HEK293 (cell line): ENCODE results near the gene CHERP.

Experiments used
- CTCF ChIA-PET: fragments of 350-600 bp; formaldehyde crosslinking; extraction: SDS; loops from one replicate; lab custom pipeline; 2021; ENCODE audit warnings: antibody characterized with exemption; lab: Yijun Ruan, JAX
- POLR2A ChIA-PET: fragments of 300-600 bp; formaldehyde crosslinking; extraction: SDS; loops from one replicate; lab custom pipeline; 2020; ENCODE audit warnings: antibody characterized with exemption, inconsistent platforms; lab: Yijun Ruan, JAX
- H3K27ac ChIP-seq: fragments of 200-500 bp; sonication (Bioruptor generic); 2 replicates; pipeline ENCODE4 v1.5.1; 2014; ENCODE audit warnings: low read depth, low read length, control low read depth, inconsistent platforms; ENCODE audit errors: extremely low read depth
- H3K36me3 ChIP-seq, 2 experiments: fragments of 200-500 bp in 1 of 2; sonication (Bioruptor generic) in 1 of 2; 1 replicate in 1 of 2; 2 replicates in 1 of 2; pipeline ENCODE4 v1.5.1; 2014 to 2017; ENCODE audit warnings: inconsistent platforms in 2 of 2, low read length in 2 of 2; ENCODE audit not compliant: control insufficient read depth in 2 of 2, insufficient read depth in 1 of 2
- H3K4me1 ChIP-seq: fragments of 200-500 bp; sonication (Bioruptor generic); 2 replicates; pipeline ENCODE4 v1.5.1; 2014; ENCODE audit warnings: mild to moderate bottlenecking, low read length, inconsistent platforms; ENCODE audit not compliant: control insufficient read depth, insufficient read depth
- H3K4me3 ChIP-seq: 2 replicates; pipeline ENCODE4 v1.5.1; 2011; ENCODE audit warnings: low read depth, mild to moderate bottlenecking, control low read depth, low read length, moderate library complexity
- H3K9me3 ChIP-seq: fragments of 200-500 bp; sonication (Bioruptor generic); 2 replicates; pipeline ENCODE4 v1.5.1; 2014; ENCODE audit warnings: low read depth, low read length, inconsistent platforms; ENCODE audit not compliant: control insufficient read depth, insufficient read depth
- BCL11B ChIP-seq: fragments of 450-650 bp; formaldehyde crosslinking; IDR thresholded peaks from 2 replicates; pipeline ENCODE4 v1.5.1; 2016; ENCODE audit warnings: low read depth, missing biosample characterization, missing genetic modification characterization
- INSM2 ChIP-seq: fragments of 450-650 bp; formaldehyde crosslinking; IDR thresholded peaks from 2 replicates; pipeline ENCODE4 v1.5.1; 2016; ENCODE audit warnings: missing biosample characterization, missing genetic modification characterization
- KLF17 ChIP-seq: fragments of 450-650 bp; formaldehyde crosslinking; IDR thresholded peaks from 2 replicates; pipeline ENCODE4 v1.5.1; 2016; ENCODE audit warnings: missing biosample characterization, missing genetic modification characterization
- SCRT2 ChIP-seq: fragments of 450-650 bp; formaldehyde crosslinking; IDR thresholded peaks from 2 replicates; pipeline ENCODE4 v1.5.1; 2016; ENCODE audit warnings: missing biosample characterization, missing genetic modification characterization
- WT1 ChIP-seq: fragments of 450-650 bp; formaldehyde crosslinking; IDR thresholded peaks from 2 replicates; pipeline ENCODE4 v1.5.1; 2016; ENCODE audit warnings: missing biosample characterization, missing genetic modification characterization
- ZBTB6 ChIP-seq: fragments of 450-650 bp; formaldehyde crosslinking; IDR thresholded peaks from 2 replicates; pipeline ENCODE4 v1.5.1; 2017; ENCODE audit warnings: missing biosample characterization, missing genetic modification characterization
- ZFHX2 ChIP-seq: fragments of 450-650 bp; formaldehyde crosslinking; conservative IDR thresholded peaks from 2 replicates; pipeline ENCODE4 v1.5.1; 2016; ENCODE audit warnings: missing biosample characterization, missing genetic modification characterization
- ZFP41 ChIP-seq: fragments of 450-650 bp; formaldehyde crosslinking; IDR thresholded peaks from 2 replicates; pipeline ENCODE4 v1.5.1; 2016; ENCODE audit warnings: missing biosample characterization, missing genetic modification characterization, borderline replicate concordance
- ZNF214 ChIP-seq: fragments of 450-650 bp; formaldehyde crosslinking; IDR thresholded peaks from 2 replicates; pipeline ENCODE4 v1.5.1; 2017; ENCODE audit warnings: missing biosample characterization, mild to moderate bottlenecking, missing genetic modification characterization, borderline replicate concordance
- ZNF223 ChIP-seq: fragments of 450-650 bp; formaldehyde crosslinking; IDR thresholded peaks from 2 replicates; pipeline ENCODE4 v1.5.1; 2016; ENCODE audit warnings: missing biosample characterization, missing genetic modification characterization
- ZNF23 ChIP-seq: fragments of 450-650 bp; formaldehyde crosslinking; IDR thresholded peaks from 2 replicates; pipeline ENCODE4 v1.5.1; 2016; ENCODE audit warnings: missing biosample characterization, missing genetic modification characterization, borderline replicate concordance
- ZNF302 ChIP-seq: fragments of 450-650 bp; formaldehyde crosslinking; IDR thresholded peaks from 2 replicates; pipeline ENCODE4 v1.5.1; 2016; ENCODE audit warnings: missing biosample characterization, missing genetic modification characterization, low read depth
- ZNF335 ChIP-seq: fragments of 450-650 bp; formaldehyde crosslinking; conservative IDR thresholded peaks from 2 replicates; pipeline ENCODE4 v1.5.1; 2016; ENCODE audit warnings: missing biosample characterization, missing genetic modification characterization
- ZNF366 ChIP-seq: fragments of 450-650 bp; formaldehyde crosslinking; conservative IDR thresholded peaks from 2 replicates; pipeline ENCODE4 v1.5.1; 2016; ENCODE audit warnings: missing biosample characterization, missing genetic modification characterization
- ZNF398 ChIP-seq: fragments of 450-650 bp; formaldehyde crosslinking; IDR thresholded peaks from 2 replicates; pipeline ENCODE4 v1.5.1; 2017; ENCODE audit warnings: missing biosample characterization, missing genetic modification characterization
- ZNF404 ChIP-seq: fragments of 450-650 bp; formaldehyde crosslinking; IDR thresholded peaks from 2 replicates; pipeline ENCODE4 v1.5.1; 2017; ENCODE audit warnings: missing biosample characterization, missing genetic modification characterization
- ZNF423 ChIP-seq: fragments of 450-650 bp; formaldehyde crosslinking; IDR thresholded peaks from 2 replicates; pipeline ENCODE4 v1.5.1; 2016; ENCODE audit warnings: missing biosample characterization, missing genetic modification characterization
- ZNF558 ChIP-seq: fragments of 450-650 bp; formaldehyde crosslinking; IDR thresholded peaks from 2 replicates; pipeline ENCODE4 v1.5.1; 2016; ENCODE audit warnings: missing biosample characterization, missing genetic modification characterization
- ZNF600 ChIP-seq: fragments of 450-650 bp; formaldehyde crosslinking; IDR thresholded peaks from 2 replicates; pipeline ENCODE4 v1.5.1; 2016; ENCODE audit warnings: missing biosample characterization, missing genetic modification characterization
- ZNF610 ChIP-seq: fragments of 450-650 bp; formaldehyde crosslinking; IDR thresholded peaks from 2 replicates; pipeline ENCODE4 v1.5.1; 2016; ENCODE audit warnings: missing biosample characterization, missing genetic modification characterization, borderline replicate concordance
- ZNF626 ChIP-seq: fragments of 450-650 bp; sonication (Bioruptor Pico); formaldehyde crosslinking; IDR thresholded peaks from 2 replicates; pipeline ENCODE4 v1.5.1; 2018; ENCODE audit warnings: missing biosample characterization, missing genetic modification characterization, inconsistent platforms
- ZNF677 ChIP-seq: fragments of 450-650 bp; IDR thresholded peaks from 2 replicates; pipeline ENCODE4 v1.5.0; 2018; ENCODE audit warnings: missing biosample characterization, mild to moderate bottlenecking, missing genetic modification characterization, moderate library complexity
- ZNF830 ChIP-seq: fragments of 450-650 bp; IDR thresholded peaks from 2 replicates; pipeline ENCODE4 v1.5.0; 2018; ENCODE audit warnings: missing biosample characterization, missing genetic modification characterization, low read depth, mild to moderate bottlenecking, moderate library complexity
- ZSCAN23 ChIP-seq: fragments of 450-650 bp; formaldehyde crosslinking; IDR thresholded peaks from 2 replicates; pipeline ENCODE4 v1.5.1; 2016; ENCODE audit warnings: missing biosample characterization, missing genetic modification characterization
- TF ChIP-seq, protein P1 (sequence below): fragments of 450-650 bp; formaldehyde crosslinking; IDR thresholded peaks from 2 replicates; pipeline ENCODE4 v1.5.1; 2016; ENCODE audit warnings: missing biosample characterization, missing genetic modification characterization, borderline replicate concordance
- TF ChIP-seq, protein P2 (sequence below): fragments of 450-650 bp; formaldehyde crosslinking; IDR thresholded peaks from 2 replicates; pipeline ENCODE4 v1.5.1; 2016; ENCODE audit warnings: missing biosample characterization, missing genetic modification characterization

CHERP gene

DNA sequence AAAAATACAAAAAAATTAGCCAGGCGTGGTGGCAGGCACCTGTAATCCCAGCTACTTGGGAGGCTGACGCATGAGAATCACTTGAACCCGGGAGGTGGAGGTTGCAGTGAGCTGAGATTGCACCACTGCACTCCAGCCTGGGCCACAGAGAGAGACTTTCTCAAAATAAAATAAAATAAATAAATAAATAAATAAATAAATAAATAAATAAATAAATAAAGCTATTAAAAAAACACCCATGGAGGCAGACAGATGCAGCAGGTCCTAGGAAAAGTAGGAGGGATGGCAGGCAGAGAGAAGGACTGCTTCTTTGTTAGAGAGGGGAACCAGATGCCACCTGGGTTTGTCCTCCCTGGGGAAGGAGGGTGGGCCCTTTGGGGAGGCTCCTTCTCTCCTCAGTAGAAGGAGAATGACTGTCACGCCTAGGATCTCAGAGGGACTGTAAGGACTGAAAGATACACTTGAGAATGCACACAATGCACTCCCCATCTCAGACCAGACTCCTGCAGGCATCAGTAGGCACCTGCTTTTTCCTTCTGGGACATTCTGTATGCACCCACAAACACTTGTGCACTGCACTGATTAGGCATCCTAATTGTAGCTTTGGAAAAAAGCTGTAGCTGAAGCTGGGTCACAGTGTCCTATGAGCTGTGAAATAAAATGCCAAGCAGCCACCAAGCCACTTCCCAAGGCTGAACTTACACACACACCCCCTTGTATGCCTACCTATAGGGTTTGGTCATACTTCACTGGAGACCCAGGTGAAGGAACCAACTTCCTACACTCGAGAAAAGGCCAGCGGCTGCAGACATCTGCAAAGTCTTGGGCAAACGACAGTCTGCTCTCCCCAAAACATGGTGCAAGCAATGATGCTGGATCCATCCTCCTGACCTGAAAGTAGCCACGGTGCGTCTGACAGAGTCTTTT lies 48.9 kb upstream of the CHERP start:
- POLR2A ChIA-PET = no interaction called here
- Histone ChIP-seq H3K36me3 (no peaks in the 10 kb centered on the region), H3K27ac (no peak overlapping the region), H3K4me3 (no peak overlapping the region), H3K4me1 (peaks cover 29% of the 10 kb centered on the region), H3K9me3 (no peaks in the 10 kb centered on the region)
- CTCF ChIA-PET = no interaction called here
- TF ChIP-seq ZSCAN23 (tag by site-specific recombination) = 0 out of 2 replicates have a peak, but pooled peaks have one; percentile 52
- TF ChIP-seq ZFHX2 (tag by site-specific recombination) = no peak
- no peak for TF ChIP-seq ZNF423 (tag by site-specific recombination)
- 0 out of 2 replicates have a peak, but pooled peaks have one; percentile 25 for TF ChIP-seq ZNF610 (tag by site-specific recombination)
- TF ChIP-seq ZNF23 (tag by site-specific recombination) = no peak
- no peak for TF ChIP-seq ZNF600
- no peak for TF ChIP-seq ZNF830 (tag by site-specific recombination)
- TF ChIP-seq KLF17 (tag by site-specific recombination) = no peak
- TF ChIP-seq WT1 (tag by site-specific recombination) = no peak
- TF ChIP-seq ZNF398 = no peak
- no peak for TF ChIP-seq ZBTB6 (tag by site-specific recombination)
- TF ChIP-seq, protein P1, sequence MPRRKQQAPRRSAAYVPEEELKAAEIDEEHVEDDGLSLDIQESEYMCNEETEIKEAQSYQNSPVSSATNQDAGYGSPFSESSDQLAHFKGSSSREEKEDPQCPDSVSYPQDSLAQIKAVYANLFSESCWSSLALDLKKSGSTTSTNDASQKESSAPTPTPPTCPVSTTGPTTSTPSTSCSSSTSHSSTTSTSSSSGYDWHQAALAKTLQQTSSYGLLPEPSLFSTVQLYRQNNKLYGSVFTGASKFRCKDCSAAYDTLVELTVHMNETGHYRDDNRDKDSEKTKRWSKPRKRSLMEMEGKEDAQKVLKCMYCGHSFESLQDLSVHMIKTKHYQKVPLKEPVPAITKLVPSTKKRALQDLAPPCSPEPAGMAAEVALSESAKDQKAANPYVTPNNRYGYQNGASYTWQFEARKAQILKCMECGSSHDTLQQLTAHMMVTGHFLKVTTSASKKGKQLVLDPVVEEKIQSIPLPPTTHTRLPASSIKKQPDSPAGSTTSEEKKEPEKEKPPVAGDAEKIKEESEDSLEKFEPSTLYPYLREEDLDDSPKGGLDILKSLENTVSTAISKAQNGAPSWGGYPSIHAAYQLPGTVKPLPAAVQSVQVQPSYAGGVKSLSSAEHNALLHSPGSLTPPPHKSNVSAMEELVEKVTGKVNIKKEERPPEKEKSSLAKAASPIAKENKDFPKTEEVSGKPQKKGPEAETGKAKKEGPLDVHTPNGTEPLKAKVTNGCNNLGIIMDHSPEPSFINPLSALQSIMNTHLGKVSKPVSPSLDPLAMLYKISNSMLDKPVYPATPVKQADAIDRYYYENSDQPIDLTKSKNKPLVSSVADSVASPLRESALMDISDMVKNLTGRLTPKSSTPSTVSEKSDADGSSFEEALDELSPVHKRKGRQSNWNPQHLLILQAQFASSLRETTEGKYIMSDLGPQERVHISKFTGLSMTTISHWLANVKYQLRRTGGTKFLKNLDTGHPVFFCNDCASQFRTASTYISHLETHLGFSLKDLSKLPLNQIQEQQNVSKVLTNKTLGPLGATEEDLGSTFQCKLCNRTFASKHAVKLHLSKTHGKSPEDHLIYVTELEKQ (tag by site-specific recombination) = peak; percentile 36; the same call in 1 of the 2 replicates
- no peak for TF ChIP-seq BCL11B (tag by site-specific recombination)
- TF ChIP-seq ZNF626 = no peak
- peak; percentile 78; the same call in 1 of the 2 replicates for TF ChIP-seq ZNF404
- TF ChIP-seq ZNF302 = 0 out of 2 replicates have a peak, but pooled peaks have one; percentile 41
- no peak for TF ChIP-seq ZFP41
- peak; percentile 51 for TF ChIP-seq ZNF366 (tag by site-specific recombination)
- TF ChIP-seq ZNF558 (tag by site-specific recombination) = peak; percentile 89
- TF ChIP-seq, protein P2, sequence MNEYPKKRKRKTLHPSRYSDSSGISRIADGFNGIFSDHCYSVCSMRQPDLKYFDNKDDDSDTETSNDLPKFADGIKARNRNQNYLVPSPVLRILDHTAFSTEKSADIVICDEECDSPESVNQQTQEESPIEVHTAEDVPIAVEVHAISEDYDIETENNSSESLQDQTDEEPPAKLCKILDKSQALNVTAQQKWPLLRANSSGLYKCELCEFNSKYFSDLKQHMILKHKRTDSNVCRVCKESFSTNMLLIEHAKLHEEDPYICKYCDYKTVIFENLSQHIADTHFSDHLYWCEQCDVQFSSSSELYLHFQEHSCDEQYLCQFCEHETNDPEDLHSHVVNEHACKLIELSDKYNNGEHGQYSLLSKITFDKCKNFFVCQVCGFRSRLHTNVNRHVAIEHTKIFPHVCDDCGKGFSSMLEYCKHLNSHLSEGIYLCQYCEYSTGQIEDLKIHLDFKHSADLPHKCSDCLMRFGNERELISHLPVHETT = peak; percentile 79; the same call in 1 of the 2 replicates
- no peak for TF ChIP-seq SCRT2 (tag by site-specific recombination)
- no peak for TF ChIP-seq ZNF677
- no peak for TF ChIP-seq ZNF335 (tag by site-specific recombination)
- TF ChIP-seq ZNF214 (tag by site-specific recombination) = no peak; the same call in 1 of the 2 replicates
- no peak for TF ChIP-seq INSM2
- TF ChIP-seq ZNF223 (tag by site-specific recombination) = no peak
